A172 (cell line): Measurements from ENCODE around the gene DDR2. TPM values are rescaled to one million over a fixed set of nuclear protein-coding genes. Genes with fewer than 3 reads are reported as not detected.

Experiments
- DNase-seq: peaks from one replicate; pipeline ENCODE4 v3.0.0-alpha.2; 2015; ENCODE audit warnings: low spot score
- total RNA-seq: library from RNA; depleted of rRNA; stranded (reverse); fragments of >200 nt; shearing (Covaris generic); gene quantifications from 2 replicates; pipeline ENCODE4 v1.2.3, GENCODE V29; 2014

Gene DDR2
- total RNA-seq, 1 experiment from 2014 or later, result 73.0 TPM

- no peak for DNase-seq
These were observed 3.1 kb upstream of the DDR2 start for GRCh38 chr1:162629077-162629627.

GRCh38 chr1:162629651-162630050 is 2.6 kb upstream of the DDR2 start:
- DNase-seq, result no peak

- peak; percentile 77 for DNase-seq
These were observed 595 bp upstream of the DDR2 start for GRCh38 chr1:162631546-162632191.

GRCh38 chr1:162632698-162633080 is 425 bp downstream of the DDR2 start:
- DNase-seq, result peak; percentile 35

- DNase-seq, result peak; percentile 40
These were observed 958 bp downstream of the DDR2 start for GRCh38 chr1:162633081-162633762.

GRCh38 chr1:162635418-162635817 is 3.2 kb downstream of the DDR2 start:
- DNase-seq, result no peak

- no peak for DNase-seq
These were observed 7.5 kb downstream of the DDR2 start for GRCh38 chr1:162639718-162640117.

- no peak for DNase-seq
These were observed 8.8 kb downstream of the DDR2 start for GRCh38 chr1:162641114-162641513.

- no peak for DNase-seq
These were observed 12.7 kb downstream of the DDR2 start for GRCh38 chr1:162644986-162645314.

- DNase-seq, result no peak
These were observed 13.4 kb downstream of the DDR2 start for GRCh38 chr1:162645666-162646065.

- no peak for DNase-seq
These were observed 17.3 kb downstream of the DDR2 start for GRCh38 chr1:162649583-162649982.

GRCh38 chr1:162654915-162655620 is 22.8 kb downstream of the DDR2 start:
- no peak for DNase-seq

- no peak for DNase-seq
These were observed 24.0 kb downstream of the DDR2 start for GRCh38 chr1:162656266-162656665.

GRCh38 chr1:162660574-162660973 is 28.3 kb downstream of the DDR2 start:
- DNase-seq, result no peak

GRCh38 chr1:162661336-162661735 is 29.1 kb downstream of the DDR2 start:
- DNase-seq, result no peak

GRCh38 chr1:162662013-162662412 is 29.7 kb downstream of the DDR2 start:
- no peak for DNase-seq

GRCh38 chr1:162663086-162663485 is 30.8 kb downstream of the DDR2 start:
- no peak for DNase-seq

- DNase-seq, result peak; percentile 77
These were observed 31.4 kb downstream of the DDR2 start for GRCh38 chr1:162663589-162664106.

- no peak for DNase-seq
These were observed 33.9 kb downstream of the DDR2 start for GRCh38 chr1:162666006-162666645.

- DNase-seq, result no peak
These were observed 35.3 kb downstream of the DDR2 start for GRCh38 chr1:162667381-162668080.

GRCh38 chr1:162670928-162671663 is 38.8 kb downstream of the DDR2 start:
- peak; percentile 74 for DNase-seq
